Measurements from ENCODE around the gene CYB5D1.

The CYB5D1 gene

GRCh38 chr17:7856011-7856810, 1.6 kb upstream of the CYB5D1 start:
- H3K4me2 ChIP-seq (ENCODE audit: insufficient read depth, low read length, poor library complexity, severe bottlenecking): peak overlapping the region; percentile 100
- peak overlapping the region; percentile 92 for H3K27ac ChIP-seq (replicated peaks; ENCODE audit: low read length)
- peak; percentile 56 for DNase-seq (ENCODE audit: low spot score)

GRCh38 chr17:7856811-7857712, 741 bp upstream of the CYB5D1 start, which contains the start of gene NAA38:
Gene NAA38, minus strand, starts transcription at chr17:7857559. Its CDS starts 96 bp downstream, at chr17:7857463.
- peak within 1 kb of the TSS; percentile 43 for H2BK5ac ChIP-seq (ENCODE audit: low read length)
- no peaks in the 10 kb centered on the region for H3K9me3 ChIP-seq (replicated peaks in 1 of 2; ENCODE audit: control insufficient read depth in 2 of 2, insufficient read depth in 1 of 2, low read depth in 1 of 2, low read length in 2 of 2)
- no peak within 1 kb of the TSS for H4K8ac ChIP-seq (ENCODE audit: low read depth, low read length)
- peak within 1 kb of the TSS; percentile 35 for H3K23ac ChIP-seq (ENCODE audit: low read depth, low read length, poor library complexity)
- H2BK12ac ChIP-seq (ENCODE audit: low read length): no peak within 1 kb of the TSS
- H3K4me2 ChIP-seq (ENCODE audit: insufficient read depth, low read length, poor library complexity, severe bottlenecking): peak within 1 kb of the TSS; percentile 100
- H2BK120ac ChIP-seq (ENCODE audit: low read depth, low read length): no peak within 1 kb of the TSS
- WGBS, 2 donors (ENCODE audit: extremely low coverage in 2 of 2, insufficient read length in 2 of 2, insufficient replicate concordance in 1 of 2): no CpG with 5 or more reads among the region's 64 CpGs
- H3K14ac ChIP-seq (ENCODE audit: low read length): peak within 1 kb of the TSS; percentile 2
- peaks cover 25 to 37% of the 10 kb centered on the region in 2 donors for H3K4me1 ChIP-seq (ENCODE audit: control insufficient read depth in 2 of 2, insufficient read depth in 1 of 2, low read depth in 1 of 2, low read length in 2 of 2)
- H2AK5ac ChIP-seq (ENCODE audit: low read depth, low read length): peak within 1 kb of the TSS; percentile 76
- H3K36me3 ChIP-seq (replicated peaks in 1 of 2; ENCODE audit: control insufficient read depth in 2 of 2, insufficient read depth in 2 of 2, low read length in 2 of 2): peaks cover 15 to 65% of the 10 kb centered on the region in 2 donors
- peak within 1 kb of the TSS; percentile 94 for H3K9ac ChIP-seq (ENCODE audit: low read depth, low read length, poor library complexity)
- peaks cover 5% of the 10 kb centered on the region for H3K79me1 ChIP-seq (ENCODE audit: low read depth, low read length)
- H3K4me3 ChIP-seq (ENCODE audit: low read length in 2 of 2): peak within 1 kb of the TSS; percentile 63 to 93
- H3K4ac ChIP-seq (ENCODE audit: low read length): no peak within 1 kb of the TSS
- H2BK15ac ChIP-seq (ENCODE audit: low read length): peak within 1 kb of the TSS; percentile 43
- peak within 1 kb of the TSS; percentile 92 for H3K27ac ChIP-seq (replicated peaks; ENCODE audit: low read length)
- peak within 1 kb of the TSS; percentile 93 for H2AFZ ChIP-seq (ENCODE audit: low read length)
- H4K91ac ChIP-seq (ENCODE audit: low read depth, low read length, poor library complexity): no peak within 1 kb of the TSS
- peak within 1 kb of the TSS; percentile 97 for H3K18ac ChIP-seq (ENCODE audit: low read length)
- H3K27me3 ChIP-seq (ENCODE audit: control insufficient read depth in 3 of 3, insufficient read depth in 3 of 3, low read depth in 1 of 3, low read length in 3 of 3): peaks cover 0 to 8% (median 0%) of the 10 kb centered on the region in 3 experiments
- peak; percentile 100 for DNase-seq (ENCODE audit: low spot score)

More at GRCh38 chr17:7856011-7856810, 1.6 kb upstream of the CYB5D1 start:
- Histone ChIP-seq H2BK5ac (ENCODE audit: low read length) (peak overlapping the region; percentile 43), H3K4me3 (ENCODE audit: low read length in 2 of 2) (peak overlapping the region; percentile 63 to 93), H3K4ac (ENCODE audit: low read length) (no peak overlapping the region), H4K8ac (ENCODE audit: low read depth, low read length) (no peak overlapping the region), H3K4me1 (ENCODE audit: control insufficient read depth in 2 of 2, insufficient read depth in 1 of 2, low read depth in 1 of 2, low read length in 2 of 2) (peaks cover 31 to 39% of the 10 kb centered on the region in 2 donors), H2BK12ac (ENCODE audit: low read length) (no peak overlapping the region), H2BK15ac (ENCODE audit: low read length) (peak overlapping the region; percentile 43), H3K23ac (ENCODE audit: low read depth, low read length, poor library complexity) (peak overlapping the region; percentile 35), H2AK5ac (ENCODE audit: low read depth, low read length) (peak overlapping the region; percentile 76), H3K36me3 (replicated peaks in 1 of 2; ENCODE audit: control insufficient read depth in 2 of 2, insufficient read depth in 2 of 2, low read length in 2 of 2) (peaks cover 21 to 65% of the 10 kb centered on the region in 2 donors), H3K79me1 (ENCODE audit: low read depth, low read length) (peaks cover 8% of the 10 kb centered on the region), H3K9ac (ENCODE audit: low read depth, low read length, poor library complexity) (peak overlapping the region; percentile 90), H3K14ac (ENCODE audit: low read length) (no peak overlapping the region), H2AFZ (ENCODE audit: low read length) (peak overlapping the region; percentile 93), H3K27me3 (ENCODE audit: control insufficient read depth in 3 of 3, insufficient read depth in 3 of 3, low read depth in 1 of 3, low read length in 3 of 3) (peaks cover 0 to 9% (median 0%) of the 10 kb centered on the region in 3 experiments), H2BK120ac (ENCODE audit: low read depth, low read length) (no peak overlapping the region), H3K9me3 (replicated peaks in 1 of 2; ENCODE audit: control insufficient read depth in 2 of 2, insufficient read depth in 1 of 2, low read depth in 1 of 2, low read length in 2 of 2) (no peaks in the 10 kb centered on the region), H3K18ac (ENCODE audit: low read length) (peak overlapping the region; percentile 100), H4K91ac (ENCODE audit: low read depth, low read length, poor library complexity) (no peak overlapping the region)
- WGBS, 2 donors (ENCODE audit: extremely low coverage in 2 of 2, insufficient read length in 2 of 2, insufficient replicate concordance in 1 of 2): no CpG with 5 or more reads among the region's 29 CpGs

GRCh38 chr17:7858522-7858810, 663 bp downstream of the CYB5D1 start:
- no peak overlapping the region for H3K4ac ChIP-seq (ENCODE audit: low read length)
- no CpG with 5 or more reads among the region's 20 CpGs for WGBS, 2 donors (ENCODE audit: extremely low coverage in 2 of 2, insufficient read length in 2 of 2, insufficient replicate concordance in 1 of 2)
- H2AFZ ChIP-seq (ENCODE audit: low read length): peak overlapping the region; percentile 93
- peaks cover 2% of the 10 kb centered on the region for H3K79me1 ChIP-seq (ENCODE audit: low read depth, low read length)
- no peak overlapping the region for H2BK12ac ChIP-seq (ENCODE audit: low read length)
- H3K18ac ChIP-seq (ENCODE audit: low read length): peak overlapping the region; percentile 24
- H2BK120ac ChIP-seq (ENCODE audit: low read depth, low read length): no peak overlapping the region
- no peak overlapping the region for H3K14ac ChIP-seq (ENCODE audit: low read length)
- peak overlapping the region; percentile 94 for H3K9ac ChIP-seq (ENCODE audit: low read depth, low read length, poor library complexity)
- H3K4me2 ChIP-seq (ENCODE audit: insufficient read depth, low read length, poor library complexity, severe bottlenecking): peak overlapping the region; percentile 96
- H2AK5ac ChIP-seq (ENCODE audit: low read depth, low read length): no peak overlapping the region
- peak overlapping the region; percentile 63 to 85 for H3K4me3 ChIP-seq (ENCODE audit: low read length in 2 of 2)
- no peak overlapping the region for H3K23ac ChIP-seq (ENCODE audit: low read depth, low read length, poor library complexity)
- H3K9me3 ChIP-seq (replicated peaks in 1 of 2; ENCODE audit: control insufficient read depth in 2 of 2, insufficient read depth in 1 of 2, low read depth in 1 of 2, low read length in 2 of 2): no peaks in the 10 kb centered on the region
- no peak overlapping the region for H3K27ac ChIP-seq (replicated peaks; ENCODE audit: low read length)
- H2BK15ac ChIP-seq (ENCODE audit: low read length): no peak overlapping the region
- H4K8ac ChIP-seq (ENCODE audit: low read depth, low read length): no peak overlapping the region
- peak; percentile 56 for DNase-seq (ENCODE audit: low spot score)
- H3K27me3 ChIP-seq (ENCODE audit: control insufficient read depth in 3 of 3, insufficient read depth in 3 of 3, low read depth in 1 of 3, low read length in 3 of 3): no peaks in the 10 kb centered on the region
- no peak overlapping the region for H4K91ac ChIP-seq (ENCODE audit: low read depth, low read length, poor library complexity)
- peaks cover 19 to 36% of the 10 kb centered on the region in 2 donors for H3K4me1 ChIP-seq (ENCODE audit: control insufficient read depth in 2 of 2, insufficient read depth in 1 of 2, low read depth in 1 of 2, low read length in 2 of 2)
- H2BK5ac ChIP-seq (ENCODE audit: low read length): no peak overlapping the region
- H3K36me3 ChIP-seq (replicated peaks in 1 of 2; ENCODE audit: control insufficient read depth in 2 of 2, insufficient read depth in 2 of 2, low read length in 2 of 2): peaks cover 4 to 63% of the 10 kb centered on the region in 2 donors

Measured in neuronal stem cell (in vitro differentiated cells).